Muscle of leg (tissue), 11 donors: ENCODE data around the gene ARL15. TPM values are rescaled to one million over a fixed set of nuclear protein-coding genes. Genes with fewer than 3 reads are reported as not detected.

Source experiments
- DNase-seq: peaks from one replicate; pipeline ENCODE4 v3.0.0; 2013
- H3K27ac ChIP-seq: one replicate; pipeline ENCODE4 v1.5.1; 2013; ENCODE audit warnings: mild to moderate bottlenecking, low read length, control low read depth
- H3K27me3 ChIP-seq: one replicate; pipeline ENCODE4 v1.6.1; 2013; ENCODE audit warnings: low read length; ENCODE audit not compliant: control insufficient read depth, insufficient read depth
- H3K36me3 ChIP-seq: one replicate; pipeline ENCODE4 v1.6.1; 2013; ENCODE audit warnings: low read length; ENCODE audit not compliant: control insufficient read depth, insufficient read depth
- H3K4me1 ChIP-seq: one replicate; pipeline ENCODE4 v1.6.1; 2013; ENCODE audit warnings: low read length; ENCODE audit not compliant: control insufficient read depth, insufficient read depth
- H3K4me3 ChIP-seq: one replicate; pipeline ENCODE4 v1.5.1; 2013; ENCODE audit warnings: low read length, control low read depth
- H3K9me3 ChIP-seq: replicated peaks from 2 replicates; pipeline ENCODE4 v1.6.1; 2013; ENCODE audit warnings: low read depth, low read length; ENCODE audit not compliant: control insufficient read depth
- WGBS: methylation state at CpG from one replicate; pipeline ENCODE4 v1.1.5; 2013; ENCODE audit warnings: missing lambda C conversion rate; ENCODE audit not compliant: insufficient coverage; 5-methylcytosine and 5-hydroxymethylcytosine counted together
- polyA plus RNA-seq, 8 donors: library from polyadenylated mRNA; unstranded; fragments of 120-200 nt; gene quantifications; one replicate each; pipeline versions ENCODE4 v1.2.1 to v1.2.3, GENCODE V29; 2013; ENCODE audit warnings: inconsistent platforms in 1 of 8, low replicate concordance in 1 of 8; ENCODE audit not compliant: insufficient read length in 8 of 8, insufficient read depth in 1 of 8
- total RNA-seq: library from RNA; stranded (reverse); fragments of 120-200 nt; gene quantifications from one replicate; pipeline ENCODE4 v1.2.4, GENCODE V29; 2013

The ARL15 gene
- total and polyA plus RNA-seq, 9 donors: 18.4 to 37.1 (median 23.8) TPM

DNA sequence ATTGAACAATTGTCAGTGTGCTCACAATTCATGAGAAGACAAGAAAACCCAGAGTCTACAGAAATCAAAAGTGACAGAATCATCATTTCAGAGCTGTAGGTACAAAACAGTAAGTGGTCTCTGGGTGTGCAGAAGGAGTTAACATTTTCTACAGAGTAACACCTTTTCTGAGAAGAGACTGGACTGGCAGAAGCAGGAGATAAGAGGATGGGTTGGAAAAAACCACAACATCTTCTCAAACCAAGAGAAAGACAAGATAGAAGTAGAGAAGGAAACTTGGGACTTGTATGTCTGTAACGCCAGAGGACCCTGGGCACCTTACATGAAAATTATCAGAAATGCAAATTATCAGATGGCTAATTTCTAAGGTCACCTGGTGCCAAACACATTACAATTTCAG lies 82.6 kb downstream of the ARL15 start:
- Histone ChIP-seq H3K4me1 (peaks cover 4% of the 10 kb centered on the region), H3K27me3 (no peaks in the 10 kb centered on the region), H3K4me3 (no peak overlapping the region), H3K27ac (no peak overlapping the region), H3K36me3 (no peaks in the 10 kb centered on the region), H3K9me3 (no peaks in the 10 kb centered on the region)
- DNase-seq: no peak
- WGBS: no CpG with 5 or more reads among the region's 1 CpG

DNA sequence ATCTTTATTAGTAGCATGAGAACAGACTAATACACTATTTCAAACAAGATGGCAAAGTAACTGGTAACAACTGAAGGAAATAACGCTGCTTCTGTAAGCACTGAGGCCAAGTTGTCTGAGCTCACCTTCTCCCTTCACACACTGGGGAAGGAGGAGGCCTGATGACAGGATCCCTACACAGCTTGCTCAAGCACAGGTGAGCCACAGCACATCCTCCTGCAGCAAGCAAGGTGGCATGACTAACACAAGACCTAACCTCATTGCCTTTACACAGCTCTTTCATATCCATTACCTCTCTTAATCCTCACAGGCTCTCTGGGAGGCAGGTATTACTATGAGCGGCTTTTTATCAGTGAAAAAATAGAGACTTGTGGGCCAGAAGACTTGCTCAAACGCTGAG lies 83.3 kb downstream of the ARL15 start:
- Histone ChIP-seq H3K4me3 (no peak overlapping the region), H3K4me1 (peaks cover 6% of the 10 kb centered on the region), H3K27ac (no peak overlapping the region), H3K27me3 (no peaks in the 10 kb centered on the region), H3K36me3 (no peaks in the 10 kb centered on the region), H3K9me3 (no peaks in the 10 kb centered on the region)
- 100% methylated on average over 1 of the region's 3 CpGs for WGBS
- DNase-seq: no peak

DNA sequence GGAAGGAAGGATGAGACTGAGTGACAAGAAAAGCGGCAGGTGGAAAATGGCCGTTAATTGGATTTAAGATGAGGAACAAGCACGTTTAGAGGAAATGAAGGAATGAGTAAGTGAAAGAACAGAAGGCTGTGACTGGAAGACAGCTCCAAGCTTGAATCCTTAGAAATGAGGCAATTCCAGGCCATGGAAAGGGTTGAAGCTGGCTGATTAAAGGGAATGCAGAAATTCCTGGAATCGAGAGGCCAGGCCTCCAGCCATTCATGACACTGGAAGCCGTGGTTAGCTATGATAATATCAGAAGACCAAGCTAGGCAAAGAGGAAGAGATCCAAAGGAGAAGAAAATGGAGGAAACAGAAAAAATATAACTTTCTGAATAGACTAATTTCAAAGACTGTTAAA lies 84.2 kb downstream of the ARL15 start:
- no peak overlapping the region for H3K4me3 ChIP-seq
- no peak for DNase-seq
- WGBS: 82% methylated on average over 3 of the region's 5 CpGs
- no peaks in the 10 kb centered on the region for H3K9me3 ChIP-seq
- H3K4me1 ChIP-seq: peaks cover 2% of the 10 kb centered on the region
- no peak overlapping the region for H3K27ac ChIP-seq
- H3K27me3 ChIP-seq: no peaks in the 10 kb centered on the region
- no peaks in the 10 kb centered on the region for H3K36me3 ChIP-seq

DNA sequence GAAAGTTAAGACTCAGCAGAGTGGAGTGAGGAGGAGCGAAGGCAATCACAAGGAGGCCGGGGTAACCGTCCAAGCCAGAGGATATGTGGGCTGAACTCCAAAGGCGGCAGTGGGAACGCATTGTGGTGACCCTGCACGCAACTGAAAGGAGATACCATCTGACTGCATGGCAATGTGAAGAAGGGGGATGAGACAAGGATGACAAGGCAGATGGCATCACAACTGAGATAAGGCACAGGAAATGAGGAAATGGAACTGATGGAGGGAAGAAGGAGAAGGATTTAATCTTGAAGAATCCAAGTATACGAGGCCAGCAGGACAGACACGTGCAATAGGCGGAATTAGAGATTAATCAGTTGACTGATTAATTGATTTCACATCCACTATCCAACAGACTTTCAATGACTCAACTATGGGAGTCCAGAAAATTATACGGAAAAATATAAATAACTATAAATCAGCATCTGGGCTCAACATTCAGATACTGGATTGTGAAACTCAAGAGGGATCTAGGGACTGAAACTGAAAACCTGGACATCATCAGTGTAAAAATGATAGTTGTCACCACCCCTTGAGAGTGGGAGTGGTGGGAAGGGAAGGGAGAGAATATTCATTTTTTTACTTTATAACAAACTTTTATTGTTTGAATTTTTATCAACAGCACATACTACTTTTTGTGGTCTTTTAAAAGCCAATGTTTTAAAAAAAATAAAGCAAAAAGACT lies 86.1 kb downstream of the ARL15 start:
- H3K36me3 ChIP-seq: no peaks in the 10 kb centered on the region
- no peaks in the 10 kb centered on the region for H3K9me3 ChIP-seq
- H3K27me3 ChIP-seq: no peaks in the 10 kb centered on the region
- H3K4me3 ChIP-seq: no peak overlapping the region
- H3K4me1 ChIP-seq: peaks cover 2% of the 10 kb centered on the region
- DNase-seq: peak; percentile 79
- no peak overlapping the region for H3K27ac ChIP-seq
- WGBS: 74% methylated on average over 6 of the region's 10 CpGs

DNA sequence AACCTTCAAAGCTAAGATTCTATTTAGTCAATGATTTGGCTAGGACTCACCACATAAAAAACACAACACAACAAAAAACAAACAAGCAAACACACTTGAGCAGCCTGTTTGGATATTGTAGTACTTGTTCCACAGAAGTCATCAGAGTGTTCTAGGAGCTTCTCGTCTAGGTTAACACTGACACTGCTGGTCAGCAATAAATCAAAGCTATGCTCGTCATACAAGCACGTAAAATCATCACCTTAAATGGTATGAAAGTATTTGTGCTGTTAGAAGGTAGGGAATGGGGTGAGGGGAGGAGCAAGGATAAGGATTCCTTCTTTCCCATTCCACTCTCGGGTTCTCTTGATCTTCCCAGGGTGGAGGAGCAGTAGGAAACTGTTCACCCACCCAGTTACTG lies 88.0 kb downstream of the ARL15 start:
- Histone ChIP-seq H3K9me3 (no peaks in the 10 kb centered on the region), H3K4me1 (peaks cover 4% of the 10 kb centered on the region), H3K27ac (peak overlapping the region; percentile 74), H3K4me3 (no peak overlapping the region), H3K27me3 (no peaks in the 10 kb centered on the region), H3K36me3 (no peaks in the 10 kb centered on the region)
- 17% methylated on average over 1 of the region's 4 CpGs for WGBS
- peak; percentile 30 for DNase-seq

DNA sequence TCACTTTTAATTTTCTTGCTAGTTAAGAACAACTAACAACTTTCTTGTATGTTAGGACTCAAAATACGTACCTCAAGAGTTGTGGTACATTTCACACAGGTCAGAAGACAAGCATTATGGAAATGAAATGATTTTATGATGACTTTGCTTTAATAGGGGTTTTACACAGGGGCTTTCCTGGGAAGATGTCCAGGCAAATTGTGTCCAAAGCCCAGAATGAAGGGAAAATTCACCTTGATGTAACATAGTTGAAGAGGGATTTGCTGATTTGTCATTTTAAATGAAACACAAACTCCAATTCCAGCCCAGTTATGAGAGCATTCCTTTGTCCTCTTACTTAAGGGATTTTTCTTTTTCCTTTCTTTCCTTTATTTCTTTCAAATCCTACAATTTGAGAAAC lies 89.2 kb downstream of the ARL15 start:
- Histone ChIP-seq H3K27ac (peak overlapping the region; percentile 74), H3K4me1 (peaks cover 4% of the 10 kb centered on the region), H3K27me3 (no peaks in the 10 kb centered on the region), H3K4me3 (no peak overlapping the region), H3K9me3 (no peaks in the 10 kb centered on the region), H3K36me3 (no peaks in the 10 kb centered on the region)
- DNase-seq: peak; percentile 84
- no CpG with 5 or more reads among the region's 1 CpG for WGBS

DNA sequence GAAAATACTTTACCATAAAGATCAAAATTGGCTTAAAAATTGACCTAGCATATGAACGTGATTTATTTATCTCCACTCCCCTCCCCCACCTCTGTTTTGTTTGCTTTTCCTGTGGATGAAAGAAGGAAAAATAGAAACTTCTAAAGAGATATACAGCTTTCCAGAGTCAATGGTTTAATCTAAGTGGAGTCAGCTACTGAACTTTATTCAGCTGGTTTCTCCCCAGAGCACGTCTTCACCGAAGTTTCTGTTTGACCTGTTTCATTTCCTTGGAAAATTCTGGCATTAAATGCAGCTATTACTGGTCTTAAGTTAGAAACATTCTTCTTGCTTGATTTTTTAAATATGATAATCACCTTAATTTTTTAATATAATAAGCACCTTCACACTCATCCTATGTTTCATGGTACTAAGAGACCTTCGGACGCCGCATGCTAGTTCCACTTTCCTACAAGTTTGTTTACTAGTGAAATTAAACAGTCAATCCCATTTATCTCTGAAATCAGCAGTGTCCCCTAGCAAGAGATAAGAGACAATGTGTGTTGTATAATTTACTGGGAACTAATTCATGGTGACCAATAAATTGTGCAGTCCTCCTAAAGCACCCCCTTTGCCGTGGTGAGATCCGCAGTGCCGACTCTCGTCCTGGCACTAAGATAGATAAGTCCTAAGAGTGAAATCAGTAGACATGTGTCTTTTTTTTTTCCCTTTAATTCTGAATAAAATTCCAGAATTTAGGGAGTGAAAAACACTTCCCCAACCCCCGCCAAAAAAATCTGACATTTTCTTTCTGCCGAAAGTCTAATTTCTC lies 89.9 kb downstream of the ARL15 start:
- DNase-seq: peak; percentile 48
- Histone ChIP-seq H3K27me3 (no peaks in the 10 kb centered on the region), H3K27ac (peak overlapping the region; percentile 74), H3K9me3 (no peaks in the 10 kb centered on the region), H3K36me3 (no peaks in the 10 kb centered on the region), H3K4me1 (peaks cover 4% of the 10 kb centered on the region), H3K4me3 (no peak overlapping the region)
- WGBS: no CpG with 5 or more reads among the region's 12 CpGs

DNA sequence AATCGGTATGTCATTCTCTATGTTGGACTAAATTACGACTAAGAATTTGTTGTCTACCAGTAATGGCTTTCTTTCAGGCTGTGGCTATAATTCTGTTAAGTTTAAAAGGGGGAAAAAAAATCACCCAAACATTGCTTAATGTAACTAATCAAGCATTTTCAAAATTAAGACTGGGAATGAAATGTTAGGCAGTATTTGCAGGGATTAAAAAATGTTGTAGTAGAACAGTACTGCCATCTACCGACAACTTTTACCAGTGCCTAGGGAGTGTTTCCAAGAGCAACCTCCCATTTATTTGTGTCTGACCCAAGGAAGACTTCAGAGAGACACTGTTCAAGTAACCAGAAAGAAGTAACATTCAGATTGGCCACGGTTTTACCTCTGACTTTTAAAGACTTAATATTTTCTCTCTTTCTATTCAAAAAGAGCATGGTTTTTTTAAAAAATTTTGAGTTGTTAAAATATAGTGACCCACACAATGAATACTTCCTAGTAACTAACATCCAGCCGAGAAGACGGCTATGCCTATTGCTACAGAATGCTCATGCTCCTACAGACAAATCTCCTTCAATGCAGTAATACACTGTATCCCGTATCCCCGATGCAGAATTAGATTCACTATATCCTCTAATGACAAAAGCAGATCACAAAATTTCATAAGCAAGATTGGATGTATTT lies 92.4 kb downstream of the ARL15 start:
- Histone ChIP-seq H3K9me3 (no peaks in the 10 kb centered on the region), H3K36me3 (no peaks in the 10 kb centered on the region), H3K4me3 (no peak overlapping the region), H3K27ac (no peak overlapping the region), H3K27me3 (no peaks in the 10 kb centered on the region), H3K4me1 (peaks cover 4% of the 10 kb centered on the region)
- WGBS: no CpG with 5 or more reads among the region's 8 CpGs
- DNase-seq: peak; percentile 92

DNA sequence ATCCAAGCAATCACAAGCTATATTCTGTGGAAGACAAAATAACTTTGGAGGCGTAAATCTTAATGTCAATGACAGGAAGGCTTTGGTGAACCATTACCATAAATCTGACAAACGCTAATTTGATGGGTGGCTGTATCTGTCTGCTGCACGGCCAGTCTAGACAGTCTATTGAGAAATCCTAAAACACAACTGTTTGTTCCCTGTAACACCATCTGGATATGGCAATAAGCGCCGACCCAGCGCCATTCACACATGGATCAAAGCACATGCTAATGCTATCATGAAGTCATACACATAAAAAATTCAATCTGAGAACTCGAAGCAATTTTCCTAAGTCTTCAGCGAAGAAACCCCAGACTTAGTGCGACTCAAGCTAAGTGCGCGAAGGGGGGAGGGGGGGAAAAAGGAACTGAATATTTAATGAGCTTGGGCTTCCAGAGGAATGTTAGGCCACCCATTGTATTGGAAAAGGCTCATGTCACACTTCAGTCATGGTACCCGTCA lies 95.1 kb downstream of the ARL15 start:
- H3K27ac ChIP-seq: no peak overlapping the region
- H3K4me3 ChIP-seq: no peak overlapping the region
- 57% methylated on average over 7 of the region's 12 CpGs for WGBS
- no peak for DNase-seq
- H3K27me3 ChIP-seq: no peaks in the 10 kb centered on the region
- peaks cover 2% of the 10 kb centered on the region for H3K4me1 ChIP-seq
- H3K36me3 ChIP-seq: no peaks in the 10 kb centered on the region
- no peaks in the 10 kb centered on the region for H3K9me3 ChIP-seq

DNA sequence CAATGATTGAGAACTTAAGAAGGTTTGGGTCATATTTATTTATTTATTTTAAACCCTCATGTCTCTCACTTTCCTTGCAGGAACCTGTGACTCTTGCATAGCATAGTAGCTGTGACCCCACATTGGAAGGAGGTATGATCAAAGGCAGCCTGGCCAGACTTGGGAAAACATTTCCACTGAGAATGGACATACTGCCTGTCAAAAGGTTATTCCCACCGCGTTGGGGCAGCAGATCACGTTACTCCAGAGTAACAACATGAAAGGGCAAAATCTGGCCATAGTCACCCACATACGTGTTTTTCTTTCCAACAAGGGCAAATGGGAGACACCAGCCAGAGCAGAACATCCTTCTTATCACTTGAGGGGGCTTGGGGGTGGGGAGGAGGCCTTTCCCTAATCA lies 95.7 kb downstream of the ARL15 start:
- H3K27me3 ChIP-seq: no peaks in the 10 kb centered on the region
- no peak for DNase-seq
- H3K27ac ChIP-seq: no peak overlapping the region
- H3K4me3 ChIP-seq: no peak overlapping the region
- H3K36me3 ChIP-seq: no peaks in the 10 kb centered on the region
- WGBS: 80% methylated on average over 1 of the region's 4 CpGs
- no peaks in the 10 kb centered on the region for H3K9me3 ChIP-seq
- peaks cover 2% of the 10 kb centered on the region for H3K4me1 ChIP-seq
